Fibroblast of lung (primary cell): ENCODE data around the gene TNS1. TPM values are rescaled to one million over a fixed set of nuclear protein-coding genes. Genes with fewer than 3 reads are reported as not detected.

Experiments
- DNase-seq, 2 donors: peaks; one replicate each; pipeline versions ENCODE4 v3.0.0 to v3.0.0-alpha.2; 2010; ENCODE audit warnings: low read depth in 2 of 2
- H2AFZ ChIP-seq: 2 replicates; pipeline ENCODE4 v1.5.1; 2012; ENCODE audit warnings: low read length, control low read depth, inconsistent platforms
- H3K27ac ChIP-seq: 2 replicates; pipeline ENCODE4 v1.5.1; 2011; ENCODE audit warnings: low read length, control low read depth; ENCODE audit not compliant: insufficient read depth
- H3K27me3 ChIP-seq: 2 replicates; pipeline ENCODE4 v1.5.1; 2011; ENCODE audit warnings: mild to moderate bottlenecking, low read length; ENCODE audit not compliant: control insufficient read depth, insufficient read depth
- H3K36me3 ChIP-seq: 2 replicates; pipeline ENCODE4 v1.5.1; 2011; ENCODE audit warnings: low read length; ENCODE audit not compliant: control insufficient read depth, insufficient read depth
- H3K4me1 ChIP-seq: 2 replicates; pipeline ENCODE4 v1.5.1; 2011; ENCODE audit warnings: low read length; ENCODE audit not compliant: control insufficient read depth, insufficient read depth; ENCODE audit errors: extremely low read depth
- H3K4me2 ChIP-seq: 2 replicates; pipeline ENCODE4 v1.5.1; 2011; ENCODE audit warnings: low read length, control low read depth; ENCODE audit not compliant: insufficient read depth; ENCODE audit errors: extremely low read depth
- H3K4me3 ChIP-seq, 4 experiments: fragments of 200-600 bp in 1 of 4; sonication (generic) in 1 of 4; replicated peaks in 1 of 4; 2 replicates each; pipeline ENCODE4 v1.5.1; 2011 to 2016; ENCODE audit warnings: low read length in 4 of 4, low read depth in 3 of 4, mild to moderate bottlenecking in 3 of 4, control low read depth in 2 of 4, inconsistent platforms in 1 of 4, mixed read lengths in 1 of 4; ENCODE audit not compliant: insufficient read depth in 1 of 4; ENCODE audit errors: control extremely low read depth in 1 of 4
- H3K79me2 ChIP-seq: 2 replicates; pipeline ENCODE4 v1.5.1; 2012; ENCODE audit warnings: mild to moderate bottlenecking, low read length, inconsistent platforms; ENCODE audit not compliant: control insufficient read depth, insufficient read depth
- H3K9ac ChIP-seq: 2 replicates; pipeline ENCODE4 v1.5.1; 2011; ENCODE audit warnings: mild to moderate bottlenecking, low read length, control low read depth; ENCODE audit not compliant: insufficient read depth
- H3K9me3 ChIP-seq: 2 replicates; pipeline ENCODE4 v1.5.1; 2012; ENCODE audit warnings: low read depth, low read length; ENCODE audit not compliant: control insufficient read depth, insufficient read depth
- H4K20me1 ChIP-seq: 2 replicates; pipeline ENCODE4 v1.5.1; 2011; ENCODE audit warnings: low read length; ENCODE audit not compliant: control insufficient read depth, insufficient read depth; ENCODE audit errors: extremely low read depth
- CTCF ChIP-seq, 2 donors: IDR thresholded peaks in 1 of 2; conservative IDR thresholded peaks in 1 of 2; 1 replicate in 1 of 2; 2 replicates in 1 of 2; pipeline ENCODE4 v1.5.1; 2011 to 2012; ENCODE audit warnings: low read length in 2 of 2, control low read depth in 1 of 2, inconsistent platforms in 1 of 2, low read depth in 1 of 2, mild to moderate bottlenecking in 1 of 2
- EZH2 ChIP-seq: IDR thresholded peaks from 2 replicates; pipeline ENCODE4 v1.5.1; 2012; ENCODE audit warnings: low read length, control low read depth, mild to moderate bottlenecking; ENCODE audit errors: missing control alignments
- polyA plus RNA-seq, 2 donors: library from polyadenylated mRNA; depleted of rRNA in 1 of 2; stranded (reverse) in 1 of 2; unstranded in 1 of 2; fragments of >200 nt; gene quantifications; 2 replicates each; pipeline ENCODE4 v1.2.1, GENCODE V29; 2011 to 2012; ENCODE audit warnings: missing spikeins in 1 of 2
- total RNA-seq: library from RNA; depleted of rRNA; stranded (reverse); fragments of >200 nt; gene quantifications from 2 replicates; pipeline ENCODE4 v1.2.1, GENCODE V29; 2014

TNS1 gene
- total and polyA plus RNA-seq, 2 donors (not counting 1 experiment from before 2014, with no cell fraction given): 44.4 to 47.1 TPM

GRCh38 chr2:218017211-218018053 is 14.6 kb upstream of the TNS1 start:
- H3K36me3 ChIP-seq: no peaks in the 10 kb centered on the region
- no peak overlapping the region for H2AFZ ChIP-seq
- H4K20me1 ChIP-seq: no peaks in the 10 kb centered on the region
- H3K9me3 ChIP-seq: no peaks in the 10 kb centered on the region
- H3K9ac ChIP-seq: no peak overlapping the region
- no peak for TF ChIP-seq CTCF (conservative IDR thresholded peaks at IDR 0.05 in 1 of 2, IDR thresholded peaks at IDR 0.05 in 1 of 2; ENCODE audit: low read depth in 1 of 2, low read length in 2 of 2)
- TF ChIP-seq EZH2: no peak
- H3K27me3 ChIP-seq: peaks cover 3% of the 10 kb centered on the region
- H3K4me2 ChIP-seq: no peak overlapping the region
- no peak for DNase-seq
- no peak overlapping the region for H3K4me3 ChIP-seq
- H3K4me1 ChIP-seq: no peaks in the 10 kb centered on the region
- no peaks in the 10 kb centered on the region for H3K79me2 ChIP-seq
- no peak overlapping the region for H3K27ac ChIP-seq

- no peaks in the 10 kb centered on the region for H3K36me3 ChIP-seq
- no peak overlapping the region for H2AFZ ChIP-seq
- no peaks in the 10 kb centered on the region for H4K20me1 ChIP-seq
- H3K4me1 ChIP-seq: no peaks in the 10 kb centered on the region
- DNase-seq: no peak
- H3K27ac ChIP-seq: no peak overlapping the region
- peaks cover 3% of the 10 kb centered on the region for H3K27me3 ChIP-seq
- H3K4me3 ChIP-seq: no peak overlapping the region
- no peaks in the 10 kb centered on the region for H3K79me2 ChIP-seq
- H3K9ac ChIP-seq: no peak overlapping the region
- H3K4me2 ChIP-seq: no peak overlapping the region
- H3K9me3 ChIP-seq: no peaks in the 10 kb centered on the region
- TF ChIP-seq EZH2: no peak
- no peak for TF ChIP-seq CTCF (conservative IDR thresholded peaks at IDR 0.05 in 1 of 2, IDR thresholded peaks at IDR 0.05 in 1 of 2; ENCODE audit: low read depth in 1 of 2, low read length in 2 of 2)
Measured at GRCh38 chr2:218016810-218017209, 14.0 kb upstream of the TNS1 start.

GRCh38 chr2:218015586-218016521 is 13.1 kb upstream of the TNS1 start:
- Histone ChIP-seq H3K36me3 (no peaks in the 10 kb centered on the region), H3K4me1 (no peaks in the 10 kb centered on the region), H3K27ac (no peak overlapping the region), H2AFZ (no peak overlapping the region), H4K20me1 (no peaks in the 10 kb centered on the region), H3K27me3 (peaks cover 3% of the 10 kb centered on the region), H3K4me2 (no peak overlapping the region), H3K79me2 (no peaks in the 10 kb centered on the region), H3K4me3 (no peak overlapping the region), H3K9ac (no peak overlapping the region), H3K9me3 (no peaks in the 10 kb centered on the region)
- TF ChIP-seq EZH2: no peak
- TF ChIP-seq CTCF (conservative IDR thresholded peaks at IDR 0.05 in 1 of 2, IDR thresholded peaks at IDR 0.05 in 1 of 2; ENCODE audit: low read depth in 1 of 2, low read length in 2 of 2): no peak
- DNase-seq: no peak
